ENCODE data around the gene CNTFR. TPM values are rescaled to one million over a fixed set of nuclear protein-coding genes. Genes with fewer than 3 reads are reported as not detected.

Gene CNTFR
- polyA plus RNA-seq, 3 donors, result 29.9 to 49.5 (median 38.3) TPM

DNA sequence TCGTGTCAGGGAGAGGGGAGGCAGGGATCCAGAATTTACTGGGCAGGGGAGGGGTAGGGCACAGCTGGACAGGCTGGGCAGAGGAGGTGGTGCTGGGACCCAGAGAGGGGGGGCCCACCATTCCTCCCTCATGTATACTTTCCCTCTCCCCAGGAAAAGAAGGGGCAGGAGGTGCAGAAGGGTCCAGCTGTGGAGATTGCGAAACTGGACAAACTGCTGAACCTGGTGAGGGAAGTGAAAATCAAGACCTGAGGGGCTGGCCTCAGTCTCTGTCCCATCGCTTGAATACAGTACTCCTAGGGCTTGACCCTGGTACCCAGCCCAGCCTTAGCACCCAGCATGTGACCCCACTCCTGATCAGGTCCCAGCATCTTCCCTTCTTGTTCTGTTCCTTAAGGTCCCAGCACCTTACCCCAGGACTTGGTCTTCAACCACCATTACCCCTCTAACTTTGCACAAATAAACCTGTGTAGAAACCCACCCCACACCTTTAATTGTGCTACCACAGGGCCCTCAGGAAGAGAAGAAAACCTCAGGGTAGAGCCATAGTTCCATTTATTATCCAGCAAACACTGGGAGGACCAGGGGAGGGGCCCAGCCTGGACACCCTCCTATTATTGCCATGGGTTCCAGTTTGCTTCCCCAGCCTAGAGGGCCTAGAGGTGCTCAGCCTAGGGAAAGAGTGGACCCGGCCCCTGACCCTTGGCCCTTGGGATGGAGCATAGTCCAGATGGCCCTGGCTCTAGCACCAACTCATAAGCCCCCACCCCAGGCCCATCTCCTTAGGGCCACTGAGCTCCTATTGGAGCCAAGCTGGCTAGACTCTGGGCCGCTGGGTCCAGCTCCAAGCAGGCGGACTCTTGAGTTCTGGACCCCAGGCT, 68.8 kb downstream of the CNTFR start:
- no peak for DNase-seq (ENCODE audit: extremely low read depth in 1 of 11, low read depth in 9 of 11, low spot score in 4 of 11)

DNA sequence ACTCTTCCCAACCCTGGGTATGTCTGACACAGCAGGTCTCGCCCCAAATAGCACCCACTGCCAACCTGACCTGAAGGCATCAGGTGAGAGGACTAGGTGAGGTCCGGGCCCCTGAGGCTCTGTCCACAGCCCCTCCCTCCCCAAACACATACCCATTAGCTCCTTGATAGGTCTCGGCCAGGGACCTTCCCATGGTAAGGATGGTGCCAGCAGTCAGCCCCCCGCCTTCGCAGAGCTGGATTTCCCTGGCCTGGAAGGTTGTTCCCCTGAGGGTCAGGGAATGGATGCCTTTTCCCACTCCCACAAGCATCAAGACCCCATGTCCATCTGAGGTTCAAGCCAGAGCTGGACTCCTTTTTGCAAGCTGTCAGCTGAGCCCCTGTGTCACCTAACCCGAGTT, 69.4 kb downstream of the CNTFR start:
- DNase-seq (ENCODE audit: extremely low read depth in 1 of 11, low read depth in 9 of 11, low spot score in 4 of 11), result no peak

DNA sequence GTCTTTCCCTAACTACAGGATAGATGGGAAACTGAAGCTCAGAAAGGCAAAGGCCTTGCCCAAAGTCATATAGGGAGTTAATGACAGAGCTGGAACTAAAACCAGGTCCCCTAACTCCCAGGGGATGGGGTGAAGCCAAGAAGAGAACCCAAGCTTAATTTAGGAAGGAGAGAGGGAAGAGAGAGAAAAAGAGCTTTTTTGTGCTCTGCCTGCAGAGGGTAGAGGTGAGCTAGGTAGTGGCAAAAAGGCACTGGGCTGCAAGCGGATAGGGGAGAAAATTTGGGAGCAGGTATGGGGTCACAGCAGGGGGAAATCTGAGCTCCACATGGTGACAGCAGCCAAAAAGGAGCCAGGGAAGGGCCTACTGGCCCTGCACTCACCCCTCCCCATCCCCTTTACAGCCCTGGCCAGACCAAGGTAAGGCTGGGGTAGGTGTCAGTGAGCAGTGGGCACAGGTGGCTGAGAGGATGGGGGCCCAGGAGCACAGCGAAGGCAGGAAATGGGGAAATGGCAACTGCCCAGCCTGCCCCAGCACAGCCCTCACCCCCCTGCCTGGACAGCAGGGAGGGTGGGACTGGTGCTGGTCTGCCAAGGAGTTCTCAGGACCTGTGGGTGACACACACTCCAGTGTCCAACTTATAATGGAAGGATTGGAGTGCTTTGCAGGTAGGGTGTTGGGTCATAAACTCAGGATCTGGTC, 70.1 kb downstream of the CNTFR start:
- no peak for DNase-seq (ENCODE audit: extremely low read depth in 1 of 11, low read depth in 9 of 11, low spot score in 4 of 11)

DNA sequence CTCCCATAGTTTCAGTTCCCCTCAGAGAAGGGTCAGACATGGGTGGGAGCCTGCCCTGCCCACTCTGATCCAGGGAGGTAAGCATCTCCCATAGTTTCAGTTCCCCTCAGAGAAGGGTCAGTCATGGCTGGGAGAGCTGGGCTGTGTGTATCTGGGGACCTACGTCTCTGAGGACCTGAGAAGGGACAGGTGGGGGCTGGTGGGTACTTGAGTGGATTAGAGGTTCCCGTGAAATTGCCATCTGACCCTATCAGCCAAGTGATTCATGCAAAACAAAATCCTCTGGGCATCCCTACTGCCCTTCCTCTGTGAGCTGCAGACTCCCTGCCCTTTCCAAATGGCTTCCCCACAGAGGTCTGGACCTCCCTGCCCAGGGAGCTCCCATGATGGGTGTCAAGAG, 70.6 kb downstream of the CNTFR start:
- no peak for DNase-seq (ENCODE audit: extremely low read depth in 1 of 11, low read depth in 9 of 11, low spot score in 4 of 11)

DNA sequence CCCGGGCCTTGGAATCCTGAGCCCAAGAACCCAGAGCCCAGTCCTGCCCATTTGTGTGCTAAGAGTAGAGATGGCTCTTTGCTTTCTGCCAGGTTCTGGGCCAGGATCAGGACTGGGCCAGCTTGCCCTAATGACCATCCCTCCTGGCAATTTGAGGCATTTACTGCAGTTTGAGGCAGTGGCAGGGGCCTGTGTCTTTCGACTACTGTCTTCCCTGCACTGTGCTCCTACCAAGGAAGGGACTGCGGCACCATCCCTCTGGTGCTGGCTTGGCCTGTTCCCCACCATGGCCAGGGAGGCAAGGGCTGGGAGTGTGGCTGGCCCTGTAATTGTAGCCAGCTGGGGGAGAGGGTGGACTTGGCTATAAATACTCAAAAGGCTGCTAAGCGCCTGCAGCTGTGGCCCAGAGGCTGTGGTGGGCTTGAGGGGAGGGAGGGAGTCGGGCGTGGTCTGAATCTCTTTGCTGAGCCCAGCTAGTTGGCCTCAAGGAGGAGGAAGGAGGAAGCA, 71.4 kb downstream of the CNTFR start:
- no peak for DNase-seq (ENCODE audit: extremely low read depth in 1 of 11, low read depth in 9 of 11, low spot score in 4 of 11)

DNA sequence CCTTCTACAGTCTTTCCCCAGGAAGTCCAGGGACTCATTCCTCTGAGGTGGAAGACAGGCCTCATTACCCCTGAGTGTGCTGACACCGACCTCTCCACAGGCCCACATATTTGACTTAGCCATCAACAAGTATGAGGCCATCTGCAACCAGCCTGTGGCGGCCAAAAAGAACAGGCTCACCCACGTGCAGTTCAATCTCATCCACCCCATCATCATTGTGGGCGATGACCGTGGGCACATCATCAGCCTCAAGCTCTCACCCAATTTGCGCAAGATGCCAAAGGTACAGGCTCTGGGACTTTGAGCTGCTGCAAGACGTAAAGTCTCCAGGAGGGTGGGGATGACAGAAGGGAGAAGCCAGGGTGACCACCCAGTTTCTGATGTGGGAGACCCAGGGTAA, 72.3 kb downstream of the CNTFR start:
- DNase-seq (ENCODE audit: extremely low read depth in 1 of 11, low read depth in 9 of 11, low spot score in 4 of 11), result no peak

DNA sequence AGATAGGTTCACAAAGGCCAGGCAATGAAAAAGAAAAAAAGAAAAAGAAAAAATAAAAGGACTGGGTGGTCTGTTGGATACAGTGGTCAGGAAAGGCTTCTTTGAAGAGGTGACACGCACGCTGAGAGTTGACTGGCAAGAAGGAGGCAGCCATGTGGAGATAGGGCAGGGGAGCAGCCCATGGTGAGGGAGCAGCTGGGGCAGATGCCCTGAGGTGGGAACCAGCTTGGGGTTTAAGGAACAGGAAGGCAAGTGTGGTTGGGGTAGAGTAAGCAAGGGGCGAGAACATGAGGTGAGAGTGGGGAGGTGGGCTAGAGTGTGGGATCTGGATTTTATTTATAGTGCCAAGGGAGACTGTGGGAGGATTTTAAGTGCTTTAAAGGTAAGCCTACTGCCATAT, 73.6 kb downstream of the CNTFR start:
- no peak for DNase-seq (ENCODE audit: extremely low read depth in 1 of 11, low read depth in 9 of 11, low spot score in 4 of 11)

DNA sequence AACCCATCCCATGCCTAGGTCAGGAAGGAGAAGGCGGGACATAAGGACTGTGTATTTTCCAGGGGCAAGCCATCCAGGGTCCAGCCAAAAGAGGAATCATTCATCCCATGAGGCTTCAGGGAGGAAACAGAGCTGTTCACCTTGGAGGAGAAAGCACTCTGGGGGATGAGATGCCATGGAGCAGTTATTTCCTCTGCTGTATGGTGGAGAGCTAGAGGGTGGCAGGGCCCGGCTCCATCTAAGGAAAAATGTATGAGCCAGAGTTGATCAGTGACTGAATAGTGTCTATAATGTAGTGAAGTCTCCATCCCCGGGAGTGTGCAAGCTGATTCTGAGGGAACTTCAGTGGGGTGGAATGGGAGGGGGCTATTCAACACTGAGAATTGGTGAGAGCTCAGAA, 74.7 kb downstream of the CNTFR start:
- no peak for DNase-seq (ENCODE audit: extremely low read depth in 1 of 11, low read depth in 9 of 11, low spot score in 4 of 11)

DNA sequence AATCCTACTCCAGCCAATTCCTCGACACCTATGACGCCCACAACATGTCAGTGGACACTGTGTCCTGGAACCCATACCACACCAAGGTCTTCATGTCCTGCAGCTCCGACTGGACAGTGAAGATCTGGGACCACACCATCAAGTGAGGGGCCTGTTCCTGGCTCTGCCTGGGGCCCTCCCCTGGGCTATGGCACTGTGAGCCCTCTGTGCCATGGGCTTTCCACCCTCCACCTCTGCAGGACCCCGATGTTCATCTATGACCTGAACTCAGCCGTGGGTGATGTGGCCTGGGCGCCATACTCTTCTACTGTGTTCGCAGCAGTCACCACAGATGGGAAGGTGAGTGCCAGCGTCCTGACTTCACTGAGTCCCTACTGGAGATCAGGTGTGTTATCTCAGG, 75.1 kb downstream of the CNTFR start:
- DNase-seq (ENCODE audit: extremely low read depth in 1 of 11, low read depth in 9 of 11, low spot score in 4 of 11), result no peak

DNA sequence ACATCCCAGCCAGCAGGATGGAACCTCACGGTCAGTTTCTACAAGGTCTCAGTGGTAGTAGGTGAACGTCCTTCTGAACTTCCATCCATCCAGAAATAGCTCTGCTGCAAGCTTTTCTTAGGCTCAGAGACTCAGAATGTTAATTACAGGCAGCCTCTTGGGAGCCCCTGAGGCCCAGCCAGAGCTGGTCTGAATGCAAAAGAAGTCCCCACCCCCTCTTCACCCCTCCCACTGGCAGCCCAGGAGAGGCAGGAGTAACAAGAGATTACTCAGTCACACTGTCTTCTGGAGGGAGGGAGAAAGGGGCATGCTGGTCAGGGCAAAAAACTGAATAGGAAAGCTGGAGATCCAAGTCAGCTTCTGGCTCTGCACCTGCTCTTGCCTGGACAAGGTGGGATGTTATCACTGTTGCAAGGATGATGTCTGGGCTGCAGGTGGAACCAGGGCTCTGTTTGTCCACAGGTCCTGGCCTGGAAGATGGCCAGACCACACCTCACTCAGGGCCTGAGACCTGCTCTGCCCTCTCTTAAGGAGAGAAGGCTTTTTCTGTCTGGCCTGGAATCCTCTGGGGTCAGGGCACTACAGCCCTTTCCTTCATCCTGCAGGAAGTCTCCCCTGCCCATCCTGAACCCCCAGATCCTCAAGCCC, 75.8 kb downstream of the CNTFR start:
- DNase-seq (ENCODE audit: extremely low read depth in 1 of 11, low read depth in 9 of 11, low spot score in 4 of 11), result no peak

DNA sequence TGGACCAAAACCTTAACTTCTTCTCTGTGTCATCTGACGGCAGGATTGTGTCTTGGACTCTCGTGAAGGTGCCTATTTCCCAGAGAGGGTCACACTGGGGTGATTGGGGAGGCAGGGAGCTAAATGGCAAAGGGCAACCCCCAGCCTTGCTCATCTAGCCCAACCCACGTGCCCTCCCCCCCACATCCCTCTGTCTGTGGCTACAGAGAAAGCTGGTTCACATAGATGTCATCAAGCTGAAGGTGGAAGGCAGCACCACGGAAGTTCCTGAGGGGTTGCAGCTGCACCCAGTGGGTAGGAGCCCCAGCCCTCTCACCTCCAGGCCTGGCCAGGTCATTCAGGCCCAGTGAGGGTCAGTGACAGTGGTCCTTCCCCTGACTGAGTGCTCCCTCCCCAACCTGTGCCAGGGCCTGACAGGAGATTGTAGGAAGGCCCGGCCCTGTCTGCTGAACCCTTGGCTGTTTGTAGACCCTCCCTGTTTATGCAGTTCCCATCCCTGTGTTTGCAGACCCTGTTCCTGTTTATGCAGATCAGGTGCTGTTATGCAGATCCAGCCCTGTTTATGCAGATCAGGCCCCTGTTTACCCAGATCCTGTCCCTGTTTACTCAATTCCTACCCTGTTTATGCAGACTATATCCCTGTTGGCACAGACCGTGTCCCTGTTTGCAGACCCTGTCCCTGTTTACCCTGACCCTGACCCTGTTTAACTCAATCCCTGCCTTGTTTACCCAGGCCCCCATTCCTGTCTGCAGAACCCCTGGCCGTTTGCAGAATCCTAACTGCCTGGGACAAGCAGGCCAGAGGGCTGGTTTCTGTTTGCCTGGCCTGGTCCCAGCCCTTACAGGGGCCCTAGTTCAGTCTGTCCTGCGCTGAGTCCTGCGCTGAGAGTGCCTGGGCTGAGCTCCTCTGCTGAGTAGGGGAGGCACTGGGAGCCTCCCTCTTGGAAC, 77.1 kb downstream of the CNTFR start:
- DNase-seq (ENCODE audit: extremely low read depth in 1 of 11, low read depth in 9 of 11, low spot score in 4 of 11), result no peak

DNA sequence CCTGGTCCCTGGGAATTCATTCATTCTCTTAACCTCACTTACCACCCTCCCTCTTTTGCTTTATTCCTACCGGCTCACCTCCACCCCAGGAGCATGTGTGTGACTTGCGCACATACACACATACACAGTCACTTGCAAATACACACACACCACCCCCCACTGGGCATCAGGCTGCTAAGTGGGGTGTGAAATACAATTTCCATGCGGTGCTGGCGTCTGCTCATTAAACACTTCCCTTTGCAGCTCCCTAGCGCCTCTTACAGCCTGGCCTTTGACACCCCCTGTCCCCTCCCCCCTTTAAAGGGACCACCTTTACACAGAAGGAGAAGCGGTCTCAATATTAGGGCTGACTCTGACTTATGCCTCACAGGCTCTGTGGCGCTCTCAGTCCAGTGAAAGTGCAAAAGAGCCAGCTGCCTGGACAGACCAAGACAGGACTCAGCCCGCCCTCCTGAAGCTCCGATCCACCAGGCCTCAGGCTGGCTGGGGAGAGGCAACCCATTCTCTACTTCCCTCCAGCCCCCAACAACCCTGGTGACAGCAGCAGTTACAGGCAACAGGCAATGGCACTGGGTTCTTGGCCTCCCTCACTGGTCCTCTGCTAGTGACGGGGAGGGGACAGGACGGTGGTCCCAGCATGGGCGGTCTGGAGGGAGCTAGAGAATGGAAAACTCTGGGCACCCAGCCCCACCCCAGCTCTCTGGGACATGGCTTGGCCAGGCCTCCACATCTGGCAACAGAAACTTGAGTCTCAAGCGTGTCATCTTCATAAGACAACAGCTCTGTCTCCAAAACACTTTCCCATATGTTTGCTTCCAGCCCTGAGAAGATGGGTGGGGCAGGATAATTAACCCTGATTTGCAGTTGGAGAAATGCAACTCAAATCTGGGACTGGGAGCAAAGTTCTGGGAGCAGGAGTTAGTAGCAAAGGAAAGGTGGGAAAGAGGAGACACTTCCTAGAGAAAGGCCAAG, 78.7 kb downstream of the CNTFR start:
- DNase-seq (ENCODE audit: extremely low read depth in 1 of 11, low read depth in 9 of 11, low spot score in 4 of 11), result no peak

DNA sequence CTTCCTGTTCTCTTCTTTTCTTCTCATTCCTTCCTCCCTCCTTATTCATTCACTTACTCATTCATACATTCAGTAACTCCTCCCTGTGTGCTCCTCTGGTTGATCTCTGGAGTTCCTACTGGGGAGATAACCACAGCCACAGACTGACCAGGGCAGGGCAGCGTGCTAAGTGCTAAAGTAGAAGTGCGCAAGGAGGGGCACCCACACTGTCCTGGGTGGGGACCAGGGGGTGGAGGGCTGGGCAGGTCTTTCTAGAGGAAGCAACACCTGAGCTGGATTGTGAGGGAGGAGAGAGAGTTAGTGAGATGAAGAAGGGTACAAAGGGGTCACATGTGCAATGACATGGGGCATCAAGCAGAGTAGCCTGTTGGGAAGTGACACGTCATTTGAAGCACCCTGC, 80.6 kb downstream of the CNTFR start:
- DNase-seq (ENCODE audit: extremely low read depth in 1 of 11, low read depth in 9 of 11, low spot score in 4 of 11), result no peak

DNA sequence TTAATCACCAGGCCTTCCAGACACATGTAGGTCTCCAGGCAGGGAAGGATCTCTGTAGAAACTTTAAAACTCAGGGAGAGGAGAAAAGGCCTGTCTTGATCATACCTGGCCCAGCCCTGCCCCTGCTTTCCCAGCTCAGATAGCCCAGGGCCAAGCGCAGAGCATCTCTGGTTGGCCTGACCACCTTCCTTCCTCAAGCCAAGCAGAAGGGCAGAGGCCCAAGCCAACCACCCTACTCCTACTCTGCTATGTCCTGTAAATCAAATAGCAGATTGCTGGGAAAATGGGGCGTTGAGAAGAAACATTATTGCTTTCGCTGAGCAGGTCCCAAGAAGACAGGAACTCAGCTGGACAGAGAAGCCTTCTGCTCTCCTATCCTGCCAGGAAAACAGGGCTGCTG, 81.1 kb downstream of the CNTFR start:
- no peak for DNase-seq (ENCODE audit: extremely low read depth in 1 of 11, low read depth in 9 of 11, low spot score in 4 of 11)

DNA sequence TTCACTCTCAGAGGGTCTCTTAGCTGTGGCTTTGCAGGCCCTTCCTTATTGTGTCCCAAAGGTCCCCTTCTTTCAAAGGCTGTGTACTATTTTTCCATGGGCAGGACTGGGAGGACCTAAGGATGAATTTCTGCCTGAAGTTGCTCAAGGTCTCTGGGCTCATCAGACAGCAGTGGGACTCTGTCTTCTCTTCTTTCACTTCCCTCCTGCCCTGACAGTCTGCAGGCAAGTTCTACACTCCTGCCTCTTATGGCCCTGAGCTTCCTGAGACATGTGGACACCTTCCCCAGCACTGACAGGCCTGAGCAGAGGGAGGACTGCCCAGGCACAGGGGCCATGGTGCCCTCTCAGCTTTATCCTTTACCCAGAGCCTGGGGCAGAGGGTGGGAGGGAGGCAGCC, 81.6 kb downstream of the CNTFR start:
- no peak for DNase-seq (ENCODE audit: extremely low read depth in 1 of 11, low read depth in 9 of 11, low spot score in 4 of 11)

DNA sequence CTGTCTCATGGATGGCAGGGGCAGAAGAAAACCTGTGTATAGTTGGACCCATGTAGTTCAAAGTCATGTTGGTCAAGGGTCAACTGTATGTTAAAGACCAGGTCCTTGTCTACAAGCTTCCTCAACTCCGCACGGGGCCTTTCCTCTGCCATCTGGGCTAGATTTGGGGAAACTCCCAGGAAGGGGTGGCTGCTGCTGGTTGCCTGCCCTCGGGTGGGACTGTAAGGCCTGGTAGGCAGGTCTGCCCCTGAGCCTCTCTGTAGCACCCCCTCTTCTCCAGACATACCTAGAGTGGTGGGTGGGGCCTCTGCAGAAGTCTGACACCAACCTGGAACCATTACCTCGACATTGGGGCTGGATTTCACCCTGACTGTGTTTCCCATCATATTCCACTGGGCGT, 82.0 kb downstream of the CNTFR start:
- DNase-seq (ENCODE audit: extremely low read depth in 1 of 11, low read depth in 9 of 11, low spot score in 4 of 11), result no peak

DNA sequence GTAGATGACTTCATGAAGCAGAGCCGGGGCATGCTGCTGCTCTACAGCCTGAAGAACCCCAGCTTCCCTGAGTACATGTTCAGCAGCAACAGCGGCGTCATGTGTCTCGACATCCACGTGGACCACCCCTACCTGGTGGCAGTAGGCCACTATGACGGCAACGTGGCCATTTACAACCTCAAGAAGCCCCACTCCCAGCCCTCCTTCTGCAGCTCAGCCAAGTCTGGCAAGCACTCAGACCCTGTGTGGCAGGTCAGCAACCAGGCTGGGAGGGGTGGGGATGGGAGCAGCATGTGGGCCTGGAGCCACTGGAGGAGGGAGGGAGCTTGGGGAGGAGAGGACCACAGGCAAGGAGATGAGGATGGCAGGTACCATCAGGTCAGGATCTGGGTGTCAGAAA, 82.9 kb downstream of the CNTFR start:
- no peak for DNase-seq (ENCODE audit: extremely low read depth in 1 of 11, low read depth in 9 of 11, low spot score in 4 of 11)

Measured in renal cortex interstitium (tissue), 11 donors.